Mesenteric fat pad (tissue), 1 donor: ENCODE results near the gene TRIP13. TPM values are rescaled to one million over a fixed set of nuclear protein-coding genes. Genes with fewer than 3 reads are reported as not detected.
"Not testable (repeated sequence)": the region's sequence is repeated elsewhere in the genome, so short reads cannot be mapped to it uniquely, and the experiment has no call there.

Experiments
- DNase-seq: peaks from one replicate; pipeline ENCODE4 v3.0.0-alpha.2; 2020; ENCODE audit warnings: low spot score
- total RNA-seq: library from RNA; stranded (reverse); fragmentation: NEBNext Ultra II Directional; extraction: Animal tissue kit (Norgen Biotek cat#: 25700); gene quantifications from one replicate; pipeline ENCODE4 v1.2.1, GENCODE V29; 2021
- donor health status: DM: yes; HTN: yes; CAD: no.

TRIP13 gene
- total RNA-seq, 1 donor from 2014 or later, result 1.2 TPM

- no peak for DNase-seq
Measured at GRCh38 chr5:889075-889710, 3.5 kb upstream of the TRIP13 start.

- no peak for DNase-seq
Measured at GRCh38 chr5:891117-891836, 1.4 kb upstream of the TRIP13 start.

DNA sequence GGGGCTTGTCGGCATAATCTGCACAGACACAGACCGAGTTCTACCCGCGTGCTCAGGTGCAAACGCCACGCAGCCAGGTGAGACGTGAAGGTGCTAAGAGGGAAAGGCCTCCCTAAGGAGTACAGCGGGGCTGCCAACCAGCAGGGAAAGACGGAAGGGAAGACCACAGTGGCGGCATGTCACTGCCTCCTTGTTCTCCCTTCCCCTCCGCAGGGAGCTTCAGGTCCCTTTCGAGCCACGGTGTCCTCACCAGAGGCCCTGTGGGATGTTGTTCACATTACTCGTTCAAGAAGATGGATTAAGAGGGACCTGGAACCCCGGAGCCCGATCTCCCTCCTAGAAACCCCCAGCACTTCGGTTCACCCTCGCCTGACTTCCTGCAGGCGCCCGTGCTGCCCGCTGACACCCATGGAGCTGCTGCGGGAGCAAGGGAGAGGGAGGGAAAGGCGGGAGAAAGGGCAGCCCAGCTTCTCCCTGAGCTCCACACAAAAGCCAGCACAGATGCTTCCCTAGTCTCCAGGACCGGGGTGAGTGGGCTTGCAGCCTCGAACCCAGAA is 769 bp upstream of the TRIP13 start:
- no peak for DNase-seq

GRCh38 chr5:893137-893506 is 438 bp downstream of the TRIP13 start:
- DNase-seq, result no peak

GRCh38 chr5:893711-894110 is 1.0 kb downstream of the TRIP13 start:
- DNase-seq, result no peak

DNA sequence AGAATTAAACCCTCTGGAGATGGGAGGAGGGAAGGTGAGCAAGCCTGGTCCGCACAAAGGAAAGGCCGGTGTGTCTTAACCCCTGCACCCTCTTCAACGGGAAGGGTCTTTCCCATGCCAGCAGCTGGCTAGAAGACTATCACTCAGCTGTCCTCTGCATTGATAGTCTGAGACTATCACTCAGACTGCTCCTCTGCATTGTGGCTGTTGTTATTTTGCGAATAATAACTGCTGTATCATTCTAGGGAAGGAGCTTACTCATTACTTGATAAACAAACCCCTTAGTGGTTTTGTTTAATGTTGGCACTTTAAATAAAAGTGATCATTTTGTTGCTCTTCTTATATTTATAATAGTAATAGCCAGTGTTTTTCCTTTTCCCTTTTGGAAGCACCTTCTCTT is 8.1 kb downstream of the TRIP13 start:
- peak; percentile 14 for DNase-seq

- DNase-seq, result peak; percentile 67
Measured at GRCh38 chr5:902129-902916, 9.6 kb downstream of the TRIP13 start.

- DNase-seq, result no peak
Measured at GRCh38 chr5:903756-904096, 11.0 kb downstream of the TRIP13 start.

- peak; percentile 77 for DNase-seq
Measured at GRCh38 chr5:905139-905642, 12.5 kb downstream of the TRIP13 start.

DNA sequence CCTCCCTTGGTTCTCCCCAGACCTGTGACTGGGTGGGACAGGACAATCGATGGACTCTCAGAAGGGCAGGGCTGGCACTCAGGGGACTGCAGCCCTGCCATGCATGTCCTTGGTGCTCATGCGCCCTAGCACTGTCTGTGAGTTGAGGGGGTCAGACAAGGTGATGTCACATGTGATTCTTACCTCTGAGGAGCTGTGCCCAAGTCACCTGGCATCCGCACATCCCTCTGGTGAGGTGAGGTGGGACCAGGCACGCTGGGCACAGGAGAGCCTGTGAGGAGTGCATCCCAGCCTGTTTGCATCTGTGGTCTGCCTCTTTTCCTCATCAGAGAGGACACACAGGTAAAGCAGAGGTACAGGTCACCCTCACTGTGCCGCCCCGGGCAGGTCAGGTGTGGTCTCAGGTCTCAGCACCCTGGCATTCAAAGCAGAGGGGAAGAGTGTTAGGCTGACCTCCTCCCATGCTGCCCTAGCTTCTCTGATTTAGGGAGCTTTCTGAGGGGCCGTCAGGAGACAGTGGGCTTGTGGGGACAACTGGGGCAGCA is 14.8 kb downstream of the TRIP13 start:
- DNase-seq, result peak; percentile 80

- peak; percentile 43 for DNase-seq
Measured at GRCh38 chr5:908172-908571, 15.5 kb downstream of the TRIP13 start.

DNA sequence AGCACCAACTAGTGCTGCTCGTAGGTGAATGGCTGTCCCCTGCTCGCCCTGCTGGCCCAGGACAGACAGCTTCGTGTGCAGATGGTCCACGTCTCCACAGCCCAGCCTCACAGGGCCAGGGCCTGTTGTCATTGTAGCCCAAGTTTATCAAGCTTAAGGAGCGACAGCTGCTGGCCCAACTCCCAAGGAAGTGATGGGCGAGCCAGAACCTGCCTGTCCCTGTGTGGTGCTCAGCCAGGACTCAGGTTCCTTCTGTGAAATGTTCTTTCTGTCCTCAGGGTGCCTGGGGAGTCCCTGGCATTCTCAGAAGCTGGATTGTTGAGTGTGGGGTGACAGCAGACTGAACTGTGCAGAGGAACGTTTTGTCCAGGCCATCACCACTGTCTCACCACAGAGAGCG is 16.4 kb downstream of the TRIP13 start:
- no peak for DNase-seq

DNA sequence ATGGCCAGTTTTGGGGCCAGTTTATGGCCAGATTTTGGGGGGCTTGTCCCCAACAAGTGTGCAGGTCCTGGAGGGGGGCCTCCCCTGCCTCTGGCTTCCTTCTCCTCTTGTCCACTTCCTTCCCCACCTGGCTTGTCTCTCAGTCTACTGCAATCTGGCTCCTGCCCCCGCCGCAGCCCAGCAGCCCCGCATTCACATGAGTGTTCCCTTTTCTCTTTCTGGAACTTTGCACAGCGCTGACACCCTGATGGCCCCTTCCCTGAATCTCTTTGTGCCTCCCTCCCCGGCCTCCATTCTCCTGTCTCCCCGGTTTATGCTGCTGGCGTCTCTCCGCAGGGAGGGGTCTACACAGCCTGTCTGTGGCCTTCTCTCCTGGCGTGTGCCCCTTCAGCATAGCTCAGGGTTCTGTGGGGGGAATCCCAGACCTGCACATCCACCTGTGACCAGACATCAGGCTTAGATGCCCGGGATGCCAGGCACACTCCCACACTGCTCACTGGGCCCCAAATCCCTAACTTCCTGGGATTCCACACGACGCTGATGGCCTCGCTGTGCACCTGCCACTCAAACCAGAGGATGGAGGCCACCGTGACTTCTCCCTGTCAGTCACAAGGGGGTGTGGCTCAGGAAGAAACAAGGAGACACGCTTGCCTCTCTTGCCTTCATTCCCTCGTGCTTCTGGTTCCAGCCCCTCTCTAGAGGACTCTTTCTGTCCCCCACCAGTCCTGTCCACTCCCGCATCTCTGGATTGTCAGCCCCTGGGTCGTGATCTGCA is 17.5 kb downstream of the TRIP13 start:
- DNase-seq, result no peak

DNA sequence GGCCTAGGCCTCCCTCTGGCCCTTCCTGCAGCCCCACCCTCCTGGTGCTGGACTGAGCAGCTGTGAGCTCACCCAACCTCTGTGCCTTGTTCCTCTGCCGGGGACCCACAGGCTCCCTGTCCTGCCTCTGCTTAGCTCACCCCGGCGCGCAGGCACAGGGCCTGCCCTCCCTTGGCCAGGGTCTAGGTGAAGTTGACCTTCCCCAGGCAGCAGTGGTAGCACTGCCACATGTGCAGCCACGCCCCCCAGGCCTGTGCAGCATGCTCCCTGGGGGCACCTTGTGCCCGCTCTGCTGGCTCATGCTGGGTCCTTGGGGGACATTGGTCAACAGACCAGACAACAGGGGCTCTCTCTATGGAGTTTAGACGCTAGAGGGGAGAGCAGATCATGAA is 18.1 kb downstream of the TRIP13 start:
- DNase-seq, result no peak

DNA sequence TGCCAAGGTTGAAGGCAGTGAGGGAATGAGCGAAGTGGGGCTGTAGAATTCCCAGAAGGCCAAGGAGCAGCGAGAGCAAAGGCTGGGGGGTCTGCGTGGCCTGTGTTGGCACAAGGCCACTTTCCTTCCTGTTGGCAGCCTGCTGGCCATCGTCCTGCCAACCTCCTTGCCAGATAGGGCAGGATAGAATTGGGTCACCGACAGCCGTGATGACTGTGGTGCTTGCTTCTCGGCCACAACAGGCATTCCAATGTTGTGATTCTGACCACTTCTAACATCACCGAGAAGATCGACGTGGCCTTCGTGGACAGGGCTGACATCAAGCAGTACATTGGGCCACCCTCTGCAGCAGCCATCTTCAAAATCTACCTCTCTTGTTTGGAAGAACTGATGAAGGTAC is 18.9 kb downstream of the TRIP13 start:
- no peak for DNase-seq

- no peak for DNase-seq
Measured at GRCh38 chr5:912280-913091, 19.8 kb downstream of the TRIP13 start.

GRCh38 chr5:914174-914573 is 21.5 kb downstream of the TRIP13 start:
- DNase-seq, result no peak

GRCh38 chr5:914612-915011 is 21.9 kb downstream of the TRIP13 start:
- DNase-seq, result no peak

DNA sequence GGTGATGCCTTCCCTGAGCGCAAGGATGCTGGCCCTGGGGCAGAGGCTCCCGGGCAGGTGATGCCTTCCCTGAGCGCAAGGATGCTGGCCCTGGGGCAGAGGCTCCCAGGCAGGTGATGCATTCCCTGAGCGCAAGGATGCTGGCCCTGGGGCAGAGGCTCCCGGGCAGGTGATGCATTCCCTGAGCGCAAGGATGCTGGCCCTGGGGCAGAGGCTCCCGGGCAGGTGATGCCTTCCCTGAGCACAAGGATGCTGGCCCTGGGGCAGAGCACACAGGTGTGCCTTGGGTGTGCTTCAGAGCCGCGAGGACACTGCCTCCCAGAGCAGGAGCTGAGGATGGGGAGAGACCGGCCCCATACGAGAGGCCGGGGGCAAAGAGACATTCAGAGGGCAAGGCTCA is 22.7 kb downstream of the TRIP13 start:
- not testable (repeated sequence) for DNase-seq

DNA sequence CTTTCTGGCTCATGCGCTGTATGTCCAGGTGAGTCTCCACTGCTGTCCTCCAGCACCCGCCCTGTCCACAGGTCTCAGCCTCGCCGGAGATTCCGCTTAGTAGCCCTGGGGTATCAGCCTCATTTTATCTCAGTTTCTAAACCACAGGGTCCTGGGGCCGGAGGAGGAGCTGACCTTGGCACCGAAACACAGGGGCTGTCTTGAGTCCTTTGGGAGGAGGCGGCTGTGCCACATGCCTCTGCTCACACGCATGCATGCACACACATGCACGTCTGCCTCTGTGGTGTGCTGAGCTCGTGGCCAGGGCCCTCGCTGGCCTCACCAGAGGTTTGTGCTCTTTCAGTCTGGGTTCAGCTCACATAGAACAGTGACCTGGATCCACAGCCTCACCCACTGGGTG is 23.3 kb downstream of the TRIP13 start:
- DNase-seq, result no peak
